Measurements from ENCODE around the gene RNF152.

The RNF152 gene

GRCh38 chr18:61850756-61851155, 42.1 kb downstream of the RNF152 start:
- DNase-seq (ENCODE audit: extremely low read depth, low read depth), result no peak
- TF ChIP-seq CTCF (IDR thresholded peaks at IDR 0.05; ENCODE audit: low read depth, low read length), result no peak

- no peak for TF ChIP-seq CTCF (IDR thresholded peaks at IDR 0.05; ENCODE audit: low read depth, low read length)
- no peak for DNase-seq (ENCODE audit: extremely low read depth, low read depth)
These were observed 45.5 kb downstream of the RNF152 start for GRCh38 chr18:61847164-61847791.

GRCh38 chr18:61845197-61845596, 47.6 kb downstream of the RNF152 start:
- no peak for TF ChIP-seq CTCF (IDR thresholded peaks at IDR 0.05; ENCODE audit: low read depth, low read length)
- DNase-seq (ENCODE audit: extremely low read depth, low read depth), result no peak

GRCh38 chr18:61844726-61845125, 48.1 kb downstream of the RNF152 start:
- DNase-seq (ENCODE audit: extremely low read depth, low read depth), result no peak
- no peak for TF ChIP-seq CTCF (IDR thresholded peaks at IDR 0.05; ENCODE audit: low read depth, low read length)

GRCh38 chr18:61842146-61842545, 50.7 kb downstream of the RNF152 start:
- no peak for DNase-seq (ENCODE audit: extremely low read depth, low read depth)

GRCh38 chr18:61841706-61842105, 51.1 kb downstream of the RNF152 start:
- DNase-seq (ENCODE audit: extremely low read depth, low read depth), result no peak
- no peak for TF ChIP-seq CTCF (IDR thresholded peaks at IDR 0.05; ENCODE audit: low read depth, low read length)

More at GRCh38 chr18:61842146-61842545, 50.7 kb downstream of the RNF152 start:
- no peak for TF ChIP-seq CTCF (IDR thresholded peaks at IDR 0.05; ENCODE audit: low read depth, low read length)

GRCh38 chr18:61840324-61840723, 52.5 kb downstream of the RNF152 start:
- no peak for DNase-seq (ENCODE audit: extremely low read depth, low read depth)
- no peak for TF ChIP-seq CTCF (IDR thresholded peaks at IDR 0.05; ENCODE audit: low read depth, low read length)
